Measurements from ENCODE around the gene SPATA2. TPM values are rescaled to one million over a fixed set of nuclear protein-coding genes. Genes with fewer than 3 reads are reported as not detected.

Gene SPATA2
- total RNA-seq, 1 experiment from 2014 or later = 8.3 TPM

DNA sequence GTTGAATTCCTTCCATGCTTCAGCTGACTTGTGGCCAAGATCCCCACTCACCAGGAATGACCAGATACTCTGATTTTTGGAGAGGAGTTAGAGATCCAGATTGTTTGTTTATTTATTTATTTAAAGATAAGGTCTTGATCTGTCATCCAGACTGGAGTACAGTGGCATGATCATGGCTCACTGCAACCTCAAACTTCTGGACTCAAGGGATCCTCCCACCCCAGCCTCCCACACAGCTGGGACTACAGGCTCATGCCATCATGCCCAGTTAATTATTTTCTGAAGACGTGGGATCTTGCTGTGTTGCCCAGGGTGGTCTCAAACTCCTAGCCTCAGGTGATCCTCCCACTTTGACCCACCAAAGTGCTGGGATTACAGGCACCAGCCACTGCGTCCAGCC is 4.1 kb upstream of the SPATA2 start:
- Histone ChIP-seq H3K27me3 (ENCODE audit: control insufficient read depth, insufficient read depth, low read length) (no peaks in the 10 kb centered on the region), H3K36me3 (ENCODE audit: control insufficient read depth, insufficient read depth, low read length) (peaks cover 3% of the 10 kb centered on the region; the same call in 1 of the 2 replicates), H3K9me3 (ENCODE audit: control insufficient read depth, insufficient read depth, low read depth, low read length) (no peaks in the 10 kb centered on the region), H3K27ac (ENCODE audit: low read length) (no peak overlapping the region), H3K4me3 (ENCODE audit: low read depth in 2 of 2, low read length in 2 of 2) (no peak overlapping the region), H3K4me1 (ENCODE audit: control insufficient read depth, insufficient read depth, low read length) (peaks cover 7% of the 10 kb centered on the region)
- POLR2A ChIA-PET = no interaction called here
- DNase-seq (ENCODE audit: low read depth, low spot score) (no peak), ATAC-seq (no peak)
- TF ChIP-seq POLR2AphosphoS5 (IDR thresholded peaks at IDR 0.05; ENCODE audit: low read depth, low read length) = no peak
- no TSS peak for BruUV-seq (replicated peaks)
- CTCF ChIA-PET = no interaction called here
- intact Hi-C loops (cut with micrococcal nuclease; ENCODE audit: unreplicated experiment) (no loop called here), in situ Hi-C loops (cut with HindIII; ENCODE audit: low pct_unique_long_range_greater_than_20kb, low sequenced_read_pairs) (no loop called here)

DNA sequence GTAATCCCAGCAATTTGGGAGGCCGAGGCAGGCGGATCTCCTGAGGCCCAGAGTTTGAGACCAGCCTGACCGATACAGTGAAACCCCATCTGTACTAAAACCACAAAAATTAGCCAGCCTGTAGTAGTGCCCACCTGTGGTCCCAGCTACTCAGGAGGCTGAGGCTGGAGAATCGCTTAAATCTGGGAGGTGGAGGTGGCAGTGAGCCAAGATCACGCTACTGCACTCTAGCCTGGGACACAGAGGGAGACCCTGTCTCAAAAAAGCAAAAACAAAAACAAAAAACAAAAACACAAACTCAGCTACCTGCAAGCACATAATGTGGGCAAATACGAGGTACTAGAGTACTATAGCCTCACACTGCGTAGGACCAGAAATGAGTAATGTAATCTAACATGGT is 3.7 kb upstream of the SPATA2 start:
- POLR2A ChIA-PET = no interaction called here
- CTCF ChIA-PET = no interaction called here
- intact Hi-C loops (cut with micrococcal nuclease; ENCODE audit: unreplicated experiment) = no loop called here
- TF ChIP-seq, protein P1, sequence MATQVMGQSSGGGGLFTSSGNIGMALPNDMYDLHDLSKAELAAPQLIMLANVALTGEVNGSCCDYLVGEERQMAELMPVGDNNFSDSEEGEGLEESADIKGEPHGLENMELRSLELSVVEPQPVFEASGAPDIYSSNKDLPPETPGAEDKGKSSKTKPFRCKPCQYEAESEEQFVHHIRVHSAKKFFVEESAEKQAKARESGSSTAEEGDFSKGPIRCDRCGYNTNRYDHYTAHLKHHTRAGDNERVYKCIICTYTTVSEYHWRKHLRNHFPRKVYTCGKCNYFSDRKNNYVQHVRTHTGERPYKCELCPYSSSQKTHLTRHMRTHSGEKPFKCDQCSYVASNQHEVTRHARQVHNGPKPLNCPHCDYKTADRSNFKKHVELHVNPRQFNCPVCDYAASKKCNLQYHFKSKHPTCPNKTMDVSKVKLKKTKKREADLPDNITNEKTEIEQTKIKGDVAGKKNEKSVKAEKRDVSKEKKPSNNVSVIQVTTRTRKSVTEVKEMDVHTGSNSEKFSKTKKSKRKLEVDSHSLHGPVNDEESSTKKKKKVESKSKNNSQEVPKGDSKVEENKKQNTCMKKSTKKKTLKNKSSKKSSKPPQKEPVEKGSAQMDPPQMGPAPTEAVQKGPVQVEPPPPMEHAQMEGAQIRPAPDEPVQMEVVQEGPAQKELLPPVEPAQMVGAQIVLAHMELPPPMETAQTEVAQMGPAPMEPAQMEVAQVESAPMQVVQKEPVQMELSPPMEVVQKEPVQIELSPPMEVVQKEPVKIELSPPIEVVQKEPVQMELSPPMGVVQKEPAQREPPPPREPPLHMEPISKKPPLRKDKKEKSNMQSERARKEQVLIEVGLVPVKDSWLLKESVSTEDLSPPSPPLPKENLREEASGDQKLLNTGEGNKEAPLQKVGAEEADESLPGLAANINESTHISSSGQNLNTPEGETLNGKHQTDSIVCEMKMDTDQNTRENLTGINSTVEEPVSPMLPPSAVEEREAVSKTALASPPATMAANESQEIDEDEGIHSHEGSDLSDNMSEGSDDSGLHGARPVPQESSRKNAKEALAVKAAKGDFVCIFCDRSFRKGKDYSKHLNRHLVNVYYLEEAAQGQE (IDR thresholded peaks at IDR 0.05; ENCODE audit: insufficient read depth in 1 of 2, low read depth in 2 of 2, low read length in 1 of 2) = no peak
- no peak for TF ChIP-seq POLR2AphosphoS5 (IDR thresholded peaks at IDR 0.05; ENCODE audit: low read depth, low read length)
- TF ChIP-seq, protein P2, sequence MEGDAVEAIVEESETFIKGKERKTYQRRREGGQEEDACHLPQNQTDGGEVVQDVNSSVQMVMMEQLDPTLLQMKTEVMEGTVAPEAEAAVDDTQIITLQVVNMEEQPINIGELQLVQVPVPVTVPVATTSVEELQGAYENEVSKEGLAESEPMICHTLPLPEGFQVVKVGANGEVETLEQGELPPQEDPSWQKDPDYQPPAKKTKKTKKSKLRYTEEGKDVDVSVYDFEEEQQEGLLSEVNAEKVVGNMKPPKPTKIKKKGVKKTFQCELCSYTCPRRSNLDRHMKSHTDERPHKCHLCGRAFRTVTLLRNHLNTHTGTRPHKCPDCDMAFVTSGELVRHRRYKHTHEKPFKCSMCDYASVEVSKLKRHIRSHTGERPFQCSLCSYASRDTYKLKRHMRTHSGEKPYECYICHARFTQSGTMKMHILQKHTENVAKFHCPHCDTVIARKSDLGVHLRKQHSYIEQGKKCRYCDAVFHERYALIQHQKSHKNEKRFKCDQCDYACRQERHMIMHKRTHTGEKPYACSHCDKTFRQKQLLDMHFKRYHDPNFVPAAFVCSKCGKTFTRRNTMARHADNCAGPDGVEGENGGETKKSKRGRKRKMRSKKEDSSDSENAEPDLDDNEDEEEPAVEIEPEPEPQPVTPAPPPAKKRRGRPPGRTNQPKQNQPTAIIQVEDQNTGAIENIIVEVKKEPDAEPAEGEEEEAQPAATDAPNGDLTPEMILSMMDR (IDR thresholded peaks at IDR 0.05) = no peak
- no peak for TF ChIP-seq TCF7L2 (IDR thresholded peaks at IDR 0.05; ENCODE audit: low read depth, low read length)
- no peak for TF ChIP-seq SIN3A (IDR thresholded peaks at IDR 0.05; ENCODE audit: borderline replicate concordance, insufficient read depth, low read depth, low read length)
- H3K4me1 ChIP-seq (ENCODE audit: control insufficient read depth, insufficient read depth, low read length) = peaks cover 10% of the 10 kb centered on the region
- DNase-seq (ENCODE audit: low read depth, low spot score) (no peak), ATAC-seq (no peak)
- H3K36me3 ChIP-seq (ENCODE audit: control insufficient read depth, insufficient read depth, low read length) = peaks cover 3% of the 10 kb centered on the region; the same call in 1 of the 2 replicates
- in situ Hi-C loops (cut with HindIII; ENCODE audit: low pct_unique_long_range_greater_than_20kb, low sequenced_read_pairs) = no loop called here
- no TSS peak for BruUV-seq (replicated peaks)
- H3K27me3 ChIP-seq (ENCODE audit: control insufficient read depth, insufficient read depth, low read length) = no peaks in the 10 kb centered on the region
- H3K27ac ChIP-seq (ENCODE audit: low read length) = no peak overlapping the region
- H3K9me3 ChIP-seq (ENCODE audit: control insufficient read depth, insufficient read depth, low read depth, low read length) = no peaks in the 10 kb centered on the region
- no peak overlapping the region for H3K4me3 ChIP-seq (ENCODE audit: low read depth in 2 of 2, low read length in 2 of 2)

DNA sequence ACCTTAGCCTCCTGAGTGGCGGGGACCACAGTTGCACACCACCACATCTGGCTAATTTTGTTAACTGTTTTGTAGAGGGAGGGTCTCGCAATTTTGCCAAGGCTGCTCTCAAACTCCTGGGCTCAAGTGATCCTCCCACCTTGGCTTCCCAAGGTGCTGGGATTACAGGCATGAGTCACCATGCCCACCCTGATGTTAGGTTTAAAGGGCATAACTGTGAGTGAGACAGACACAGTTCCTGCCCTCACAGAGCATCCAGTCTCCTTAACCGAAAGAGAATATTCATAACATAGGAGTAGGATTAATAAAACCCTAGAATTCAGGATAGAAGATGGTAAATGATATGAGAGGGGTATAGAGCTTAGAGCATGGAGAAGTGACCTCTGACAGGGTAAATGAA is 3.1 kb upstream of the SPATA2 start:
- Histone ChIP-seq H3K36me3 (ENCODE audit: control insufficient read depth, insufficient read depth, low read length) (peaks cover 3% of the 10 kb centered on the region; the same call in 1 of the 2 replicates), H3K4me3 (ENCODE audit: low read depth in 2 of 2, low read length in 2 of 2) (no peak overlapping the region), H3K4me1 (ENCODE audit: control insufficient read depth, insufficient read depth, low read length) (peaks cover 15% of the 10 kb centered on the region), H3K27ac (ENCODE audit: low read length) (no peak overlapping the region), H3K9me3 (ENCODE audit: control insufficient read depth, insufficient read depth, low read depth, low read length) (no peaks in the 10 kb centered on the region), H3K27me3 (ENCODE audit: control insufficient read depth, insufficient read depth, low read length) (no peaks in the 10 kb centered on the region)
- ATAC-seq = no peak
- in situ Hi-C loops (cut with HindIII; ENCODE audit: low pct_unique_long_range_greater_than_20kb, low sequenced_read_pairs) = no loop called here
- DNase-seq (ENCODE audit: low read depth, low spot score) = no peak
- BruUV-seq (replicated peaks) = no TSS peak
- intact Hi-C loops (cut with micrococcal nuclease; ENCODE audit: unreplicated experiment) = no loop called here
- TF ChIP-seq POLR2AphosphoS5 (IDR thresholded peaks at IDR 0.05; ENCODE audit: low read depth, low read length) (no peak), TCF7L2 (IDR thresholded peaks at IDR 0.05; ENCODE audit: low read depth, low read length) (no peak), SIN3A (IDR thresholded peaks at IDR 0.05; ENCODE audit: borderline replicate concordance, insufficient read depth, low read depth, low read length) (no peak)
- TF ChIP-seq, protein P2 (IDR thresholded peaks at IDR 0.05) = no peak
- TF ChIP-seq, protein P1 (IDR thresholded peaks at IDR 0.05; ENCODE audit: insufficient read depth in 1 of 2, low read depth in 2 of 2, low read length in 1 of 2) = no peak
- POLR2A ChIA-PET = interaction anchor here (0.7 kb wide), 1 partner anchor 14 kb away, joined by 4 read pairs; no protein-coding TSS in a partner anchor
- CTCF ChIA-PET = no interaction called here

Measured in Panc1 (cell line).